ENCODE results near the gene THAP10.
"Not testable (repeated sequence)": the region's sequence is repeated elsewhere in the genome, so short reads cannot be mapped to it uniquely, and the experiment has no call there.

Gene THAP10

GRCh38 chr15:70876683-70877082 is 15.6 kb downstream of the THAP10 start:
- no peak for DNase-seq (ENCODE audit: low read depth)

- DNase-seq (ENCODE audit: low read depth) = no peak
Observed at GRCh38 chr15:70876011-70876410, 16.2 kb downstream of the THAP10 start.

GRCh38 chr15:70875001-70875782 is 17.0 kb downstream of the THAP10 start:
- DNase-seq (ENCODE audit: low read depth) = no peak

- DNase-seq (ENCODE audit: low read depth) = no peak
Observed at GRCh38 chr15:70873232-70874054, 18.8 kb downstream of the THAP10 start.

GRCh38 chr15:70871490-70871889 is 20.7 kb downstream of the THAP10 start:
- DNase-seq (ENCODE audit: low read depth) = not testable (repeated sequence)

- no peak for DNase-seq (ENCODE audit: low read depth)
Observed at GRCh38 chr15:70870051-70870450, 22.2 kb downstream of the THAP10 start.

- DNase-seq (ENCODE audit: low read depth) = no peak
Observed at GRCh38 chr15:70869346-70869745, 22.9 kb downstream of the THAP10 start.

GRCh38 chr15:70867911-70868467 is 24.2 kb downstream of the THAP10 start:
- no peak for DNase-seq (ENCODE audit: low read depth)

GRCh38 chr15:70866982-70867641 is 25.1 kb downstream of the THAP10 start:
- no peak for DNase-seq (ENCODE audit: low read depth)

GRCh38 chr15:70863450-70864218 is 28.6 kb downstream of the THAP10 start:
- DNase-seq (ENCODE audit: low read depth) = no peak

GRCh38 chr15:70859998-70860397 is 32.2 kb downstream of the THAP10 start:
- no peak for DNase-seq (ENCODE audit: low read depth)

GRCh38 chr15:70859322-70859908 is 32.8 kb downstream of the THAP10 start:
- DNase-seq (ENCODE audit: low read depth) = no peak

- DNase-seq (ENCODE audit: low read depth) = not testable (repeated sequence)
Observed at GRCh38 chr15:70858614-70859321, 33.5 kb downstream of the THAP10 start.

GRCh38 chr15:70857562-70858285 is 34.5 kb downstream of the THAP10 start:
- DNase-seq (ENCODE audit: low read depth) = no peak

- no peak for DNase-seq (ENCODE audit: low read depth)
Observed at GRCh38 chr15:70856884-70857561, 35.2 kb downstream of the THAP10 start.

- no peak for DNase-seq (ENCODE audit: low read depth)
Observed at GRCh38 chr15:70856177-70856883, 35.9 kb downstream of the THAP10 start.

GRCh38 chr15:70855764-70856163 is 36.5 kb downstream of the THAP10 start:
- DNase-seq (ENCODE audit: low read depth) = no peak

GRCh38 chr15:70854666-70854976 is 37.6 kb downstream of the THAP10 start:
- no peak for DNase-seq (ENCODE audit: low read depth)
